Activated T-cell treated with anti-CD3 and anti-CD28 coated beads for 48 hours (primary cell): ENCODE results near the gene SMIM36.
A peak's percentile ranks its signal among the peaks of the same experiment; 100 is the strongest.
"Not testable (repeated sequence)": the region's sequence is repeated elsewhere in the genome, so short reads cannot be mapped to it uniquely, and the experiment has no call there.

Source experiments
- DNase-seq: peaks from one replicate; pipeline ENCODE4 v3.0.0-alpha.2; 2020; ENCODE audit warnings: low read depth

The SMIM36 gene

GRCh38 chr17:55501626-55502025, 9.6 kb downstream of the SMIM36 start:
- DNase-seq = not testable (repeated sequence)

GRCh38 chr17:55500103-55500502, 11.1 kb downstream of the SMIM36 start:
- no peak for DNase-seq

DNA sequence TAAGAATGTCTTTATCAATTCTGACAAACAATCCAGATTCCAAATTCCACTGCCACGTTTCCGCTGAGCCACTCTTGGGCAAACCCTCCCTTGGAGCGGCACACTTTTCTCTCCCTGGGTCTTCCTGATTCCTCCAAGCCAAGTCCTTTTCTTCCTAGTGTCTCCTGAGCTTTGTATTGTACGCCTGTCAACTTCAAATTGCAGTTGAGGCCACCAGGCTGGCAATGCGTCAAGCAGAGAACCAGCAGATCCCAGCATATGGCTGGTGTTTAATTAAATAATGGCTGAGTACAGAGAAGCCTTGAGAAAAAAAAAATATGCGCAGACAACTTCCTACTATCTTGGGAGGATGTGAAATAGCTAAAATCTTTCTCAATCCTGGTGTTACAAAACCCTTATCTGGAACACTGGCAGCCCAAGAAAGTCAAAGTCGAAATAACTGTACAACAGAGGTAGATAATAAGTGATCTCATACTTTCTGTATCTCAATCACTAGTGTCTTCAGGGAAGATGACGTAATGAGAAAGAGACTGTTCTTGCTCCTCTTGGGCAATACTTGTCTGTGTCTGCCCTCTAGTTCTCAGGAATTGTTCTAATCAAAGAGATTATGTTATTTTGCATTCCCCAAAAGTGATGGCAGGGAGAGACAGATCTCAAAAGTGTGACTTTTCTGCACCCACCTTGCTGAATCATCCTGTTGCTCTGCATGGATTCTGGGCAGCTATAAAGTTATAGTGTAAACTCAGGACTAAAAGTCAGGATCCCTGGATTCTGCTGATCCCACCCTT, 15.0 kb downstream of the SMIM36 start:
- DNase-seq = no peak

- no peak for DNase-seq
Observed at GRCh38 chr17:55495239-55495638, 16.0 kb downstream of the SMIM36 start.

DNA sequence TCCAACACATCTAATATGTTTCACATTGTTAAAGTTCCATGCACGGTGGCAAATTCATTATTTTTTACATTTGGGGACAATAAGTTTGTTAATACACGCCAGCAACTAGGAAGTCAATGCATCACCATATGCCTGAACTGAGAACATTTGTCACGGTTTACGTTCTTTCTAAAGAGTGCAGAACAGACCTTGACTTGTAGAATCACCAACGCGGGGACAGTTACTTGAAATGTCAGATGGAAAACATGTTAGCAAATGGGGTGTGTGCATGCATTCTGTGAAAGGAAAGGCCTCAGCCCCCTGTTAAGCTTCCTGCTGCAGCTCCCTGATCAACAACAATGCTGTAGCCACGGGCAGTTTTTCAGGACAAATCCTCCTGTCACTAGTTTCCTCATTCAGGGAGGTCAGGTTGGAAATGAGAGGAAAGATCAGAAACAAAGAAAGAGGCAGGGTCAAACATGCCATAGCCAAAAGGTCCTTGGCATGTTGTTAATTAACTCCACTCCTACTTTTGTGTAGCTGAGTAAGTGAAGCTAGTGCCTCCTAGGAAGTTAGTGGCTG, 18.4 kb downstream of the SMIM36 start:
- no peak for DNase-seq

GRCh38 chr17:55490376-55490775, 20.9 kb downstream of the SMIM36 start:
- DNase-seq = no peak

DNA sequence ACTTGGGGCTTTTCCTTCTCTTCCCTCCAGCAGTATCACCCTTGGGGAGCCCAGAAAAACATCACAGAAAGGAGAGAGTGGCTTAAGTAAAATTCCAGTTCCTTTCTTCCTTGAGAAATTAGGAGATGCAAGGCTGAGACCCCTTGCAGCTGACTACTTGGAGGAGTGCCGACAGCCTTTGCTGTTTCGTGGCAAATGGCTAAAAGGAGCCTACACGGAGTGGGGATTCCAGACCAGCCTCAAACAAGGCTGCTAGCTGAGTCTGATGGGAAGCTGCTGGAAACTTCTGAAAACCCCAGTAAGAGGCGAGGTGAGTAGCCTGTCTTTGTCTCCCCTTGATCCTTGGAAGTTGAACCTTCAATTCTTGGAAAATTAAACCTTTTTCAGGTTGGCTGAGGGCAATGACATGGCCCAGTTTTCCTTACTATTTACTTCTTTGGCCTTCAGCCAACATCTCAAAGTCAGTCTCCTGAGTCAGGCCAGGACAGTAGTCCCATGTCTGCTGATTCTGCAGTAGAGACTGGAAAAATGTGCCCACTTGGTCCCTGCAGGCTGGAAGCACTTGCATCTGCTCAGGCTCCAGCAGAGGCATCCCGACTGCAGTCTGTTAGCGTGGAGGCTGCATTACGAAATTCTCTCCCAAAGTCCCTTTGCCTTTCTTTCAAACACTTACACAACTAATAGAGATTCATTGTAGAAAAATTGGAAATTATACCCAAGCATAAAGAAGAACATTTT, 23.4 kb downstream of the SMIM36 start:
- DNase-seq = no peak

DNA sequence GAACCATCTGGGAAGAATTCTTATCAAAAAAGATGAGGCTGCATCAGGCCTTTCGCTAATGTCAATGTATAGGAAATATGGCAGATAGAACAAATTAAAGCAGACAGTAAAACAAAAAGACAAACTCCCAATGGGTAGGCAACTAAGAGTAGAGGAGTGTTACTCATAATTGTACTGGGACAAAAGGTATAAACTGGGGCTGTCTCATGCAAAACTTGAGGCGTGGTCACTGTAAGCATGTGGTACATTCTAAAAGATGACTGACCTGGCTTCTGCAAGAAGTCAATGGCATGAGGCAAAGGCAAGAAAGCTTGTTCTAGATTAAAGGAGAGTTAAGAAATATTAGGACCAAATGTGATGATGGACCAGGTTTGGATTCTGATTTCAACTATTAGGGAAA, 26.7 kb downstream of the SMIM36 start:
- no peak for DNase-seq

DNA sequence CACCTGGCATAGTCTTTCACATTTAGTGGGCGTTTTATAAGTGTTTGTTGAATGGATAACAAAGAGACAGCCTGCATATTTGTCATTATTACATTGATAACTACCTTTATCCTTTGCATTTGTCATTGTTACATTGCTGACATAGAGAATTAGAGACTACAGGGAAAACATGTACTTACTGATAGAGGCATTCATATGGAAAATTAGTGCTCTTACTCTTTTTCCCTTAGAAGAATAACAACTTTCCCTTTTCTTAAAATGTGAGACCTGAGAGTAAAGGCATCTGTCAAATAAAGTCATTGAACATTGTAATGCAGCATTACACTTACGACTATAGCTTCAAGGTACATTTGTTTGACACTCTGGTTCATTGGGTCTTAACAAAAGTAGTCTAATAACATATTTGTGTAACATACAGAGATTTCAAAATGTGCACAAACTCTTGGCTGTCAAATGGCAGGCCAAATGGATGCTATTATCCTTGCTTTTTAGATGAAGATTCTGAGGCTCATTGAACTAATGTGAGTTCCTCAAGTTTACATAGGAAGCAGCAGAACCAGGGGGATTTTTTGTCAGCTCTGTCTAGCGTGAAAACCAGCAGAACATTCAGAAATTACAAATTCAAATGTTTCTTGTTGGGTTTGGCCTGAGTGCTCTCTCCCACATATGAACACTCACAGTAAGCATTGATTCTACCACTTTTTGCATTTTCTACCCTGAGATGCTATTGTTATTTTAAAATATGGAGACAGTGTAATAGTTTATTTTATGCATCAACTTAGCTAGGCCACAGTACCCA, 28.5 kb downstream of the SMIM36 start:
- DNase-seq = no peak

GRCh38 chr17:55480631-55481315, 30.5 kb downstream of the SMIM36 start:
- no peak for DNase-seq

DNA sequence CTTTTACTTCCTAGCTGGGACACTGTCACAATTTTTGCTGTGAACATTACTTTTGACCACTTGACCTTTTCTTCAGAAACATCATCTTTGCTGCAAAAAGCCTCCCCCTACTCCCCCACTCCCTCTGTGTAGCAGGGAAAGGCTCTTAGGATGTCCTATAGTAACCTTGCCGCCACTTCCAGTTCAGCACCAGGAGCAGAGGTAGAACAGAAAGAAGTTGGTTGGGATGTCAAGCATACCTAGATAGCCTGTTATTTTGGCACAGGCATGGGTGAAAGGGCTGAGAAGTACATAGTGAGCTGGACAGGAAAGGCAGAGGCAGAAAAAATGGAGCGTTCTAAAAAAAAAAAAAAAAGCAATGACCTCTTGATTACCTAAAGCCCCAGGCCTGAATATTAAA, 31.3 kb downstream of the SMIM36 start:
- no peak for DNase-seq

- DNase-seq = no peak
Observed at GRCh38 chr17:55478971-55479370, 32.3 kb downstream of the SMIM36 start.

GRCh38 chr17:55466671-55467070, 44.6 kb downstream of the SMIM36 start:
- no peak for DNase-seq

DNA sequence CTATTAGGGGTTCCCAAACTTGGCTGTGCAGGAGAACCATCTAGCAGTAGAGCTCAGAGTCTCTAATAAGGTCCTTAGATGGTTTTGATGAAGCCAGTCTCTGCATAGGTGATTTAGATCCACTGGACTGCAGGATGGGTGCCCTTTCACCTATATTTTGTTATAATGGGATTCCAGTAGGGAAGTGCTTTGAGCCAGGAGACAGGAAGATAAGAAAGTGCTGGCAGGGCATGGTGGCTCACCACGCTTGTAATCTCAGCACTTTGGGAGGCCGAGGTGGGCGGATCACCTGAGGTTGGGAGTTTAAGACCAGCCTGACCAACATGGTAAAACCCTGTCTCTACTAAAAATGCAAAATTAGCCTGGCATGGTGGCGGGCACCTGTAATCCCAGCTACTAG, 45.5 kb downstream of the SMIM36 start:
- not testable (repeated sequence) for DNase-seq

GRCh38 chr17:55463600-55463999, 47.7 kb downstream of the SMIM36 start:
- DNase-seq = no peak

- no peak for DNase-seq
Observed at GRCh38 chr17:55462711-55463110, 48.5 kb downstream of the SMIM36 start.

DNA sequence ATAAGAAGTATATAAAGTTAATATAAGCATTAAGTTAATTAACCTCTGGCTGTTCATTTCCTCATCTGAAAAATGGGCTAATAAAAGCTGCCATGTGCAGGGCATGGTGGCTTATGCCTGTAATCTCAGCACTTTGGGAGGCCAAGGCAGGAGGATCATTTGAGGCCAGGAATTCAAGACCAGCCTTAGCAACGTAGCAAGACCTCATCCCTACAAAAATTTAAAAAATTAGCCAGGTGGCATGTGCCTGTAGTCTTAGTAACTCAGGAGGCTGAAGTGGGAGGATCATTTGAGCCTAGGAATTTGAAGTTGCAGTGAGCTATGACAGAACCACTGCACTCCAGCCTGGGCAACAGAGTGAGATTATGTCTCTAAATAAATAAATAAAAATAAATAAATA, 49.0 kb downstream of the SMIM36 start:
- DNase-seq = no peak

DNA sequence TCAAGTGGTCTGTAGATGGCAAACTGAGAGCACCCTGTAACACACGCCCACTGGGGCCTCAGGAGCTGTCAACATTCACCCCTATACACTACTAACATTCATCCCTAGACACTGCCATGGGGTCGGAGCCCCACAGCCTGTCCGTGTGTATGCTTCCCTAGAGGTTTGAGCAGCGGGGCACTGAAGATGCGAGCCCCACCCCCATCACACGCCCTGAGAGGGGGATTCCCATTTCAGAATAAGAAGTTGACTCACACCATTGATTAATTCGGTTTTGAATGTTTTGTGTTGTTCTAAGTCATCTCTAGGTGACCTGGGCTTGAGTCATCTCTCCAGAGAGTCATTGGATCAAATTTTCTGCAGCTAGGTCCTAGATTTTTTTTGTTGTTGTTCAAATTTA, 52.3 kb downstream of the SMIM36 start:
- peak; percentile 67 for DNase-seq

GRCh38 chr17:55458287-55458900, 52.9 kb downstream of the SMIM36 start:
- no peak for DNase-seq

DNA sequence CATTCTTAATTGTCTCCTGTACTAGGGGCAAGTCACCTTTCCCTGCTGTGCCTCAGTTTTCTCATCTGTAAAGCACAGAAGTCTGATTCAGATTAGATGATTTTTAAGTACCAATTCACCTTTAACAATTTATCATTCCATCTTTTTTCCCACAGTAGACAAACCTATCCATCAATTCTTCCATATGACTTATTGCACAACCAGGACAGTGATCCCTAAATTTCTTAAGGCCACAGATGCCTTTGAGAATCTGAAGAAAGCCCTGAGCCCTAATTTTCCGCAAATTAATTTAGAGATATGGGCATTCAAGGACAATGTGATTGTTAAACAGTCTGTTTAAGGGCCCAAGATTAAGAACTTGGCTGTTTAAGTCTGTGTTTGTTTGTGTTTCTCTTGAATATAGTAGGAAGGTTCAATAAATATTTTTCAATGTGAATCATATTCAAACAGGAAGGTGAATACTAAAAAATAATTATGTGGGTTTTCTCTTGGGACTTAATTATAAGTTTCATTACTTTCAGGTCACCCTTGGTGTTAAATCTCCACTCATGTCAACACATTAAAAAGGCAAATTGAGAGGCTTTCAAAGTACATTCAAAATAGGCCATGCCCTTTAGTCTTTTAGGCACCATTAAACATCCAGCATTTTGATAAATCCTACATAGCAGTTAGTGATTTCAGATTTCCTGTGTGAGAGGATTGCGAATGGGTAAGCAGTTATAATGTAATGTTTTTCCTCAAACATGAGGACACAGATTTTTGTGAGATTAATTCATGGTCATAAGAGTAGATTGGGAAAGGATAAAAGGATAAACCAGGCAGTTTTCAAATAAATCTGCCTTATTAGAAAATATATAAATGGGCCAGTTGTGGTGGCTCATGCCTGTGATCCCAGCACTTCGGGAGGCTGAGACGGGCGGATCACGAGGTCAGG, 54.7 kb downstream of the SMIM36 start:
- DNase-seq = no peak
